ACC112 (cell line): ENCODE data around the gene EFHB.
"Not testable (repeated sequence)": the region's sequence is repeated elsewhere in the genome, so short reads cannot be mapped to it uniquely, and the experiment has no call there.

ENCODE experiments used
- H2AFZ ChIP-seq: fragments of 200-600 bp; sonication (generic); one replicate; pipeline ENCODE4 v1.6.0; 2017; ENCODE audit warnings: antibody characterized with exemption, low read length; ENCODE audit not compliant: unreplicated experiment
- H3K27ac ChIP-seq: fragments of 200-600 bp; sonication (generic); 2 replicates; pipeline ENCODE4 v1.5.1; 2014; ENCODE audit warnings: low read depth, mild to moderate bottlenecking, antibody characterized with exemption, low read length, moderate library complexity
- H3K27me3 ChIP-seq: fragments of 200-600 bp; sonication (generic); 2 replicates; pipeline ENCODE4 v1.6.1; 2014; ENCODE audit warnings: mild to moderate bottlenecking, antibody characterized with exemption, low read length, moderate library complexity, mixed read lengths; ENCODE audit not compliant: insufficient read depth
- H3K36me3 ChIP-seq: fragments of 200-600 bp; sonication (generic); 2 replicates; pipeline ENCODE4 v1.6.1; 2016; ENCODE audit warnings: mild to moderate bottlenecking, antibody characterized with exemption, low read length, moderate library complexity, mixed read lengths; ENCODE audit not compliant: insufficient read depth
- H3K4me1 ChIP-seq: fragments of 200-600 bp; sonication (generic); one replicate; pipeline ENCODE4 v1.6.1; 2016; ENCODE audit warnings: low read length, mixed read lengths; ENCODE audit not compliant: insufficient read depth, unreplicated experiment, control insufficient read depth
- H3K4me3 ChIP-seq: fragments of 200-600 bp; sonication (generic); 2 replicates; pipeline ENCODE4 v1.5.1; 2014; ENCODE audit warnings: mild to moderate bottlenecking, low read depth, low read length
- H3K79me2 ChIP-seq: fragments of 200-600 bp; sonication (generic); one replicate; pipeline ENCODE4 v1.6.0; 2016; ENCODE audit warnings: low read length; ENCODE audit not compliant: control insufficient read depth, unreplicated experiment, insufficient read depth

EFHB gene

GRCh38 chr3:19846609-19847008, 87.4 kb downstream of the EFHB start:
- not testable (repeated sequence) for H3K4me3 ChIP-seq, H3K79me2 ChIP-seq, H3K36me3 ChIP-seq, H3K27ac ChIP-seq, H2AFZ ChIP-seq, H3K27me3 ChIP-seq, H3K4me1 ChIP-seq
